ENCODE results near the gene CUX1.

Gene CUX1

DNA sequence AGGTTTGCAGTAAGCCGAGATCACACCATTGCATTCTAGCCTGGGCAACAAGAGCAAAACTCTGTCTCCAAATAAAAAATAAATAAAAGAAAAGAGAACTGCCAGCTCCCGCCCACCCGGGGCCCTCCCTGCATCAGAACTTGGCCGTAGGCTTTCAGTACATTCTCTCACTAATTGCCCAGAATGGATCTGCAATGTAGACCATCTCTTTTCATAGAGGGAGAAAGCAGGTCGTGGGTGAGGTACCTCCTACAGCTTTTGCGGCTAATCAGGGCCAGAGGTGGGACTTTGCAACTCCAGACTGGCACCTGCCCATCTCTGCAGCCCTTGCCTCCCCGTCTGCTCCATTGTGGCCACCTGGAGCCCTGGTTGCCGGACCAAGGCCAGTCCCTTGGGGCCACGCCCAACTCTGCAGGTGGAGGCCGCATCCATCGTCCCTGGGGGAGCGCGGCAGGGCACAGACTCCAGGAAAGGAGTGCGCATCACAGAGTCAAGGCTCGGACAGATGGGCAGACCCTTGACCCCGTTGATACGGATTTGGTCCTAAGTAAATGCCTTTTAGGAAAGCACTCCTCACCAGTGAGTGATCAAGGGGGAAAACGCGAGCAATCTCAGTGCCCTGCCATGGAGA, 290.2 kb downstream of the CUX1 start:
- TF ChIP-seq, protein P1, sequence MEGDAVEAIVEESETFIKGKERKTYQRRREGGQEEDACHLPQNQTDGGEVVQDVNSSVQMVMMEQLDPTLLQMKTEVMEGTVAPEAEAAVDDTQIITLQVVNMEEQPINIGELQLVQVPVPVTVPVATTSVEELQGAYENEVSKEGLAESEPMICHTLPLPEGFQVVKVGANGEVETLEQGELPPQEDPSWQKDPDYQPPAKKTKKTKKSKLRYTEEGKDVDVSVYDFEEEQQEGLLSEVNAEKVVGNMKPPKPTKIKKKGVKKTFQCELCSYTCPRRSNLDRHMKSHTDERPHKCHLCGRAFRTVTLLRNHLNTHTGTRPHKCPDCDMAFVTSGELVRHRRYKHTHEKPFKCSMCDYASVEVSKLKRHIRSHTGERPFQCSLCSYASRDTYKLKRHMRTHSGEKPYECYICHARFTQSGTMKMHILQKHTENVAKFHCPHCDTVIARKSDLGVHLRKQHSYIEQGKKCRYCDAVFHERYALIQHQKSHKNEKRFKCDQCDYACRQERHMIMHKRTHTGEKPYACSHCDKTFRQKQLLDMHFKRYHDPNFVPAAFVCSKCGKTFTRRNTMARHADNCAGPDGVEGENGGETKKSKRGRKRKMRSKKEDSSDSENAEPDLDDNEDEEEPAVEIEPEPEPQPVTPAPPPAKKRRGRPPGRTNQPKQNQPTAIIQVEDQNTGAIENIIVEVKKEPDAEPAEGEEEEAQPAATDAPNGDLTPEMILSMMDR (IDR thresholded peaks at IDR 0.05) = no peak
- H3K27me3 ChIP-seq = no peaks in the 10 kb centered on the region
- H3K9me3 ChIP-seq = no peaks in the 10 kb centered on the region
- no peaks in the 10 kb centered on the region for H3K4me1 ChIP-seq (ENCODE audit: control insufficient read depth in 1 of 2, insufficient read depth in 1 of 2, low read depth in 1 of 2, low read length in 1 of 2)
- no peak overlapping the region for H3K4me3 ChIP-seq (ENCODE audit: low read depth in 1 of 2, low read length in 1 of 2)
- H3K27ac ChIP-seq = no peak overlapping the region
- peaks cover 87% of the 10 kb centered on the region for H3K36me3 ChIP-seq

DNA sequence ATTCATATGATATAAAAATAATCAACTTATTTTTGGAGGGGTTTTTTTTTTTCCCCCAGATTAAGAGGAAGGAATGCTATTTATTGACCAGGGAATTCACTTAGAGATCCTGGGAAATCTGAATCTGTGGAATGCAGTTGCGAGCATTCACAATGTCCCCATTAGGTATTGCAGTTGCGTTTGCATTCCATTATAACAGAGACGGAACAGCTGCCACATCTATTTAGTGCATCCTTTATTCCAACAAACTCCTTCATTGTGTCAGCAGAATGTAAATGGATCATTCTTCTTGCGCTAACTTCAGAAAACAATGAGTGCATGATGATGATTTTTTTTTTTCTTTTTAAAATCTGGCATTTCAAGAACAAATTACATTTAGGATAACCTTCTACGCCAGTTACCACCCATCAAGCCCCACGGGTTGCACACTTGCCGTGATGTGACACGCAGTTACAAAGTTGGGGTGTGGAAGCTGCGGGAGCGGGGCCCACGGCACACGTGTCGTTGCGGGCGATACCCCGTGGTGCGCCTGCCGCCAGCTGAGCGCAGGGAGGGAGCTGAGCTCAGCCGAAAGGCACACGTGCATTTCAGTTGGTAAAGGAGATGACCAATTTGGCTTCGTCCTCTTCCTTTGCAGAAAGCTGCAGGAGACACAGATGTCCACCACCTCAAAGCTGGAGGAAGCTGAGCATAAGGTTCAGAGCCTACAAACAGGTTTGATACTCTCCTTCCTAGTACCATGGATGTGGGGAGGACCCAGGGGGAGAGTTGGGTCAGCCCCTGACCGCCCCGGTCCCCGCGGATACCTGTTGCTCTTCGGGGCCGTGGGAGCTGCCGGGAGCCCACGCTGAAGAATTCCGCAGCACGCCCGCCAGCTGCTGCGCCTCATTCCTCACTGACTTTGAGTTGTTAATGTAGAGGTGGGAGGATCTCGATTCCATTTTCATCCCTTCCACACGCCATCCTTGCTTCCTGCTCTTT, 293.9 kb downstream of the CUX1 start:
- Histone ChIP-seq H3K36me3 (peaks cover 92% of the 10 kb centered on the region), H3K4me3 (ENCODE audit: low read depth in 1 of 2, low read length in 1 of 2) (no peak overlapping the region)

DNA sequence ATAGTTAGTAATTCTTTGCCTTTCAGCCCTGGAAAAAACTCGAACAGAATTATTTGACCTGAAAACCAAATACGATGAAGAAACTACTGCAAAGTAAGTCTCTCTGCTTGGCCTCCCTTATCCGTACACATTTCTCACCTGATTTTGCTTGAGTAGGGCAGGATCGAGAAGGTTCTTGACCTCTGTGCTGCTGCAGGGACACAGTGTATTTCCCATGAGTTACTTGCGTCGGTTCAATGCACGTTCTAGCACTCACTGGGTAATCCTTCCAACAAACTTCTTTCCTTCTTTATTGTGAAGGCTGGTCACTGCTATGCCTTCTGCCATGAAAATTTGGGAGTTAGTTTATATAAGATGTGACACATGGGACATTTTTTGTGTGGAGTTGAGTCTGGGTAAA, 297.8 kb downstream of the CUX1 start:
- Histone ChIP-seq H3K4me1 (ENCODE audit: control insufficient read depth in 1 of 2, insufficient read depth in 1 of 2, low read depth in 1 of 2, low read length in 1 of 2) (no peaks in the 10 kb centered on the region), H3K9me3 (no peaks in the 10 kb centered on the region), H3K27ac (no peak overlapping the region), H3K36me3 (peaks cover 94% of the 10 kb centered on the region), H3K27me3 (no peaks in the 10 kb centered on the region), H3K4me3 (ENCODE audit: low read depth in 1 of 2, low read length in 1 of 2) (no peak overlapping the region)
- TF ChIP-seq, protein P1 (IDR thresholded peaks at IDR 0.05) = no peak

More for the DNA sequence above, 293.9 kb downstream of the CUX1 start:
- H3K4me1 ChIP-seq (ENCODE audit: control insufficient read depth in 1 of 2, insufficient read depth in 1 of 2, low read depth in 1 of 2, low read length in 1 of 2) = no peaks in the 10 kb centered on the region
- no peaks in the 10 kb centered on the region for H3K27me3 ChIP-seq
- no peaks in the 10 kb centered on the region for H3K9me3 ChIP-seq
- H3K27ac ChIP-seq = no peak overlapping the region
- TF ChIP-seq, protein P1 (IDR thresholded peaks at IDR 0.05) = no peak

DNA sequence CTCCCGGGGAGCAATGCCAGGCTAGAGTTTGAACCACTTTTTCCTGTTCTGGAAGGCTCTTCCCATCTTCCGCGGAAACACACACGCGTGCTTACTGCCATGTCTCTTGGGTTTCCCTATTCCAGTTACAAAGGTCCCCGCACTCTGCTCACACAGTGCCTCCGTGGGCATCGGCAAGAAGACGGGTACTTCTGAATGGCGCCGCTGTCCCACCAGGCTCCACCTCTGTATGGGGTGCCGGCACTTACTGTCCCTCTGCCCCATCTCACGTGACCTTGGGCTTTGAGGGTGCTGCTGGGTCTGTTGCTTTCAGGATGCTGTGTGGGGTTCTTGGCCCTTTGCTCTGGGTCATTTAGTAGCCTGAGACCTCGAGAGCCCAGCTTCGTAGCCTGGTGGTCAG, 298.5 kb downstream of the CUX1 start:
- Histone ChIP-seq H3K4me1 (ENCODE audit: control insufficient read depth in 1 of 2, insufficient read depth in 1 of 2, low read depth in 1 of 2, low read length in 1 of 2) (peaks cover 0 to under 1% of the 10 kb centered on the region in 2 experiments), H3K27me3 (no peaks in the 10 kb centered on the region), H3K9me3 (no peaks in the 10 kb centered on the region), H3K4me3 (ENCODE audit: low read depth in 1 of 2, low read length in 1 of 2) (no peak overlapping the region), H3K36me3 (peaks cover 91% of the 10 kb centered on the region), H3K27ac (no peak overlapping the region)
- TF ChIP-seq, protein P1 (IDR thresholded peaks at IDR 0.05) = no peak

DNA sequence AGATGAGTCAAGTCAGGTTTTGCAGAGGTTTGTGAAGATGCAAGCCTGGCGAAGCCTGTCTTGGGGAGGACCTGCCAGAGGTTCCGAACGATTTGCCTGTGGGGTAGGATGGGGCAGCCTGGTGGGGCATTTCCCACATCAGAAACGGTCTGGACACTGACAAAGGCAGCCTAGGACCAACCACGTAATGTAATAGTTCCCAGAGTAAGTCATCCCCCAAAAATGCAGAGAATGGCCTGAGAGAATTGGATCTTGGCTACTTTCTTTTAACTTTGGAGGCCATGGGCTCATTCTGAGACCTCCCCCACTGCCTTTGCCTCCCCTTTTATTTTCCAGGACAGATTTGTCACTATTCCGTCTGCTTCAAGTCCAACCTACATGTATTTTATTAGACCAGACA, 300.3 kb downstream of the CUX1 start:
- Histone ChIP-seq H3K4me1 (ENCODE audit: control insufficient read depth in 1 of 2, insufficient read depth in 1 of 2, low read depth in 1 of 2, low read length in 1 of 2) (peaks cover 15 to 17% of the 10 kb centered on the region in 2 experiments), H3K4me3 (ENCODE audit: low read depth in 1 of 2, low read length in 1 of 2) (no peak overlapping the region), H3K27ac (no peak overlapping the region)

More for the DNA sequence above, 300.3 kb downstream of the CUX1 start:
- Histone ChIP-seq H3K36me3 (peaks cover 78% of the 10 kb centered on the region), H3K9me3 (no peaks in the 10 kb centered on the region), H3K27me3 (no peaks in the 10 kb centered on the region)
- TF ChIP-seq, protein P1 (IDR thresholded peaks at IDR 0.05) = no peak

Data from neutrophil (primary cell).